GM19240 (cell line): ENCODE data around the gene NDST1.

Experiments
- DNase-seq: peaks from one replicate; pipeline ENCODE4 v3.0.0; 2011; ENCODE audit warnings: low spot score; ENCODE audit not compliant: insufficient read length

Gene NDST1

GRCh38 chr5:150604010-150604409 is 96.1 kb downstream of the NDST1 start:
- no peak for DNase-seq

GRCh38 chr5:150604894-150605440 is 97.0 kb downstream of the NDST1 start:
- DNase-seq, result no peak

- DNase-seq, result no peak
These were observed 97.6 kb downstream of the NDST1 start for GRCh38 chr5:150605546-150605945.

DNA sequence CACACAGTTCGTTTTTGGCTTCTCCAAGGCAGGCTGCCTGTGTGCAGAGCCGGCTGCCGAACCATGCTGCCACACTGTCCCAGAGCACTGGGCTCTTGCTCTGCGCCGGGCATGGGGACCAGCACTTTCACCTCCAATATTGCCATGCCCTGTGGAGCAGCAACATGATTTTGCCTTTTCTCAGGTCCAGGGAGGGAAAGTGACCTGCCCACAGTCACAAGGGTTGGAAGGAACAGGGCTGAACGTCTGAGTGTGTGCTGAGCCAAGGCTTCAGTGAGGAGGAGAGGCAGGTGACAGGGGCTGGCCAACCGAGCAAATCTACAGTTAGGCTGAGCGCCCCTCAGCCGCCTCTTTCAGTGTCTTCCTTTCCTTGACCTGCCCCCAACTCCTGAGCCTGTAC is 98.5 kb downstream of the NDST1 start:
- no peak for DNase-seq

- DNase-seq, result no peak
These were observed 99.2 kb downstream of the NDST1 start for GRCh38 chr5:150607105-150607504.
